IMR-90 (cell line): ENCODE measurements around the gene MAVS. TPM values are rescaled to one million over a fixed set of nuclear protein-coding genes. Genes with fewer than 3 reads are reported as not detected.

Experiments
- ATAC-seq: fragments of 200-7000 bp; cut with Tn5 transposase; 2 replicates; pipeline ENCODE4 v1.9.1; 2020; ENCODE audit warnings: low read depth, mild to moderate bottlenecking, moderate library complexity
- BruUV-seq: library from RNA; stranded (reverse); fragments of 400-500 nt; replicated peaks from 2 replicates; lab custom pipeline; 2021; lab: Mats Ljungman, UMichigan
- CTCF ChIA-PET: fragments of 300-600 bp; formaldehyde crosslinking; extraction: SDS; loops from one replicate; lab custom pipeline; 2021; ENCODE audit warnings: antibody characterized with exemption; lab: Yijun Ruan, JAX
- POLR2A ChIA-PET: fragments of 300-600 bp; sonication (Branson Sonifier 250); formaldehyde crosslinking; loops from one replicate; lab custom pipeline; 2022; ENCODE audit warnings: antibody characterized with exemption; ENCODE audit not compliant: unreplicated experiment; lab: Charles Lee
- DNase-seq: peaks from one replicate; pipeline ENCODE4 v3.0.0; 2013
- H2AFZ ChIP-seq: replicated peaks from 2 replicates; pipeline ENCODE3; 2013; ENCODE audit warnings: low read length, mild to moderate bottlenecking; ENCODE audit not compliant: poor library complexity
- H2AK5ac ChIP-seq: 2 replicates; pipeline ENCODE4 v1.6.1; 2013; ENCODE audit warnings: low read depth, low read length, inconsistent platforms
- H2AK9ac ChIP-seq: replicated peaks from 2 replicates; pipeline ENCODE3; 2013; ENCODE audit warnings: mild to moderate bottlenecking, low read depth, low read length, moderate library complexity; ENCODE audit not compliant: poor library complexity
- H2BK120ac ChIP-seq: 2 replicates; pipeline ENCODE4 v1.6.1; 2013; ENCODE audit warnings: low read depth, low read length, inconsistent platforms
- H2BK15ac ChIP-seq: 3 replicates; pipeline ENCODE4 v1.6.1; 2013; ENCODE audit warnings: low read depth, low read length, inconsistent platforms
- H2BK20ac ChIP-seq: 2 replicates; pipeline ENCODE4 v1.6.1; 2013; ENCODE audit warnings: low read depth, mild to moderate bottlenecking, inconsistent platforms, low read length, moderate library complexity
- H2BK5ac ChIP-seq: 2 replicates; pipeline ENCODE4 v1.6.1; 2013; ENCODE audit warnings: mild to moderate bottlenecking, low read depth, low read length, inconsistent platforms; ENCODE audit not compliant: poor library complexity, severe bottlenecking
- H3K14ac ChIP-seq: replicated peaks from 2 replicates; pipeline ENCODE4 v1.6.1; 2013; ENCODE audit warnings: low read depth, low read length, inconsistent platforms
- H3K18ac ChIP-seq: 2 replicates; pipeline ENCODE4 v1.6.1; 2013; ENCODE audit warnings: low read depth, low read length, control low read depth
- H3K23ac ChIP-seq: 2 replicates; pipeline ENCODE4 v1.6.1; 2013; ENCODE audit warnings: low read depth, low read length, inconsistent platforms
- H3K27ac ChIP-seq: 2 replicates; pipeline ENCODE4 v1.5.1; 2013; ENCODE audit warnings: mild to moderate bottlenecking, control low read depth, low read length; ENCODE audit not compliant: insufficient read depth
- H3K27me3 ChIP-seq: 2 replicates; pipeline ENCODE4 v1.6.1; 2013; ENCODE audit warnings: low read length; ENCODE audit not compliant: control insufficient read depth, insufficient read depth
- H3K36me3 ChIP-seq: 2 replicates; pipeline ENCODE4 v1.6.1; 2013; ENCODE audit warnings: low read length, mixed read lengths; ENCODE audit not compliant: control insufficient read depth, insufficient read depth
- H3K4ac ChIP-seq: 2 replicates; pipeline ENCODE4 v1.6.1; 2013; ENCODE audit warnings: low read depth, low read length, inconsistent platforms
- H3K4me1 ChIP-seq: 2 replicates; pipeline ENCODE4 v1.6.1; 2013; ENCODE audit warnings: low read length, mixed read lengths; ENCODE audit not compliant: control insufficient read depth, insufficient read depth
- H3K4me2 ChIP-seq: 2 replicates; pipeline ENCODE4 v1.6.1; 2013; ENCODE audit warnings: low read depth, mild to moderate bottlenecking, control low read depth, low read length, moderate library complexity
- H3K4me3 ChIP-seq: 2 replicates; pipeline ENCODE4 v1.5.1; 2013; ENCODE audit warnings: low read depth, mild to moderate bottlenecking, control low read depth, low read length, moderate library complexity; ENCODE audit not compliant: insufficient read depth
- H3K56ac ChIP-seq: 2 replicates; pipeline ENCODE4 v1.6.1; 2013; ENCODE audit warnings: low read length, inconsistent platforms; ENCODE audit not compliant: insufficient read depth; ENCODE audit errors: extremely low read depth
- H3K79me1 ChIP-seq, 2 experiments: 2 replicates each; pipeline ENCODE4 v1.6.1; 2013; ENCODE audit warnings: low read length in 2 of 2, inconsistent platforms in 1 of 2, low read depth in 1 of 2
- H3K9ac ChIP-seq: 2 replicates; pipeline ENCODE4 v1.6.1; 2013; ENCODE audit warnings: low read depth, low read length, control low read depth
- H3K9me1 ChIP-seq: 2 replicates; pipeline ENCODE4 v1.6.1; 2013; ENCODE audit warnings: low read length, inconsistent platforms; ENCODE audit not compliant: insufficient read depth
- H3K9me3 ChIP-seq: 2 replicates; pipeline ENCODE4 v1.6.1; 2013; ENCODE audit warnings: low read length; ENCODE audit not compliant: control insufficient read depth, insufficient read depth
- H4K20me1 ChIP-seq: 2 replicates; pipeline ENCODE4 v1.6.1; 2013; ENCODE audit warnings: low read length, inconsistent platforms; ENCODE audit not compliant: insufficient read depth
- H4K5ac ChIP-seq: 2 replicates; pipeline ENCODE4 v1.6.1; 2013; ENCODE audit warnings: mild to moderate bottlenecking, low read depth, low read length, control low read depth
- H4K8ac ChIP-seq, 2 experiments: 2 replicates each; pipeline ENCODE4 v1.6.1; 2013; ENCODE audit warnings: low read depth in 2 of 2, low read length in 2 of 2, control low read depth in 1 of 2, inconsistent platforms in 1 of 2
- H4K91ac ChIP-seq: 2 replicates; pipeline ENCODE4 v1.6.1; 2013; ENCODE audit warnings: low read depth, low read length, inconsistent platforms; ENCODE audit not compliant: insufficient read depth
- BHLHE40 ChIP-seq: fragments of 150-350 bp; IDR thresholded peaks from 2 replicates; pipeline ENCODE4 v1.6.1; 2016; ENCODE audit warnings: mild to moderate bottlenecking, low read depth, low read length
- CEBPB ChIP-seq: IDR thresholded peaks from 2 replicates; pipeline ENCODE4 v1.6.1; 2012; ENCODE audit warnings: low read depth, low read length, improper control_type of control experiment
- CHD1 ChIP-seq: IDR thresholded peaks from 2 replicates; pipeline ENCODE4 v1.6.1; 2012; ENCODE audit warnings: low read depth, low read length, improper control_type of control experiment
- CTCF ChIP-seq: conservative IDR thresholded peaks from 2 replicates; pipeline ENCODE4 v1.5.1; 2012; ENCODE audit warnings: mild to moderate bottlenecking, low read depth, low read length, improper control_type of control experiment
- ELK1 ChIP-seq: fragments of 150-350 bp; IDR thresholded peaks from 2 replicates; pipeline ENCODE4 v1.6.1; 2016; ENCODE audit warnings: low read depth, mild to moderate bottlenecking, low read length, moderate library complexity, borderline replicate concordance
- FOS ChIP-seq: fragments of 150-350 bp; IDR thresholded peaks from 2 replicates; pipeline ENCODE4 v1.6.1; 2016; ENCODE audit warnings: low read depth, low read length
- MAFK ChIP-seq: IDR thresholded peaks from 2 replicates; pipeline ENCODE4 v1.6.1; 2012; ENCODE audit warnings: low read depth, low read length, improper control_type of control experiment
- MXI1 ChIP-seq: IDR thresholded peaks from 2 replicates; pipeline ENCODE4 v1.6.1; 2012; ENCODE audit warnings: low read depth, mild to moderate bottlenecking, low read length, moderate library complexity, borderline replicate concordance
- NFE2L2 ChIP-seq: fragments of 150-350 bp; IDR thresholded peaks from 2 replicates; pipeline ENCODE4 v1.6.1; 2016; ENCODE audit warnings: low read depth, mild to moderate bottlenecking, low read length
- POLR2A ChIP-seq: IDR thresholded peaks from 2 replicates; pipeline ENCODE4 v1.6.1; 2012; ENCODE audit warnings: mild to moderate bottlenecking, low read depth, low read length
- RAD21 ChIP-seq: IDR thresholded peaks from 2 replicates; pipeline ENCODE4 v1.6.1; 2012; ENCODE audit warnings: low read length, improper control_type of control experiment
- RCOR1 ChIP-seq: IDR thresholded peaks from 2 replicates; pipeline ENCODE4 v1.6.1; 2012; ENCODE audit warnings: mild to moderate bottlenecking, low read length, improper control_type of control experiment; ENCODE audit not compliant: insufficient replicate concordance
- RFX5 ChIP-seq: IDR thresholded peaks from 2 replicates; pipeline ENCODE4 v1.8.0; 2012; ENCODE audit warnings: low read depth, mild to moderate bottlenecking, low read length, moderate library complexity
- USF2 ChIP-seq: fragments of 150-350 bp; IDR thresholded peaks from 2 replicates; pipeline ENCODE4 v1.6.1; 2017; ENCODE audit warnings: mild to moderate bottlenecking, antibody characterized with exemption, low read length, low read depth
- WGBS, 2 experiments: methylation state at CpG; one replicate each; pipeline versions ENCODE4 v1.1.5 to v1.1.7; 2013; ENCODE audit warnings: missing lambda C conversion rate in 2 of 2; ENCODE audit not compliant: insufficient read length in 1 of 2; ENCODE audit errors: extremely low coverage in 2 of 2; 5-methylcytosine and 5-hydroxymethylcytosine counted together
- dilution Hi-C: fragments of 300-500 bp; cut with HindIII; formaldehyde crosslinking; loops from one replicate; pipeline ENCODE4 v1.14.3; 2018; ENCODE audit warnings: low sequenced_read_pairs; ENCODE audit not compliant: unreplicated experiment
- in situ Hi-C: fragments of 300-500 bp; cut with MboI; formaldehyde crosslinking; loops from 3 replicates; pipeline ENCODE4 v1.14.3; 2019; ENCODE audit warnings: low sequenced_read_pairs, inconsistent platforms, mixed read lengths
- intact Hi-C: fragments of 100-400 bp; cut with micrococcal nuclease; formaldehyde crosslinking; loops from 2 replicates; pipeline ENCODE4 v1.10.0; 2022
- polyA plus RNA-seq, 3 experiments: library from polyadenylated mRNA; depleted of rRNA; stranded (reverse); fragments of >200 nt; gene quantifications; 2 replicates each; pipeline ENCODE4 v1.2.3, GENCODE V29; 2012; ENCODE audit warnings: low replicate concordance in 1 of 3
- total RNA-seq: library from RNA; depleted of rRNA; stranded (reverse); fragments of >200 nt; gene quantifications from 2 replicates; pipeline ENCODE4 v1.2.3, GENCODE V29; 2012

Gene MAVS
- total and polyA plus RNA-seq, 2 of the 4 experiments (the other 2 are of a cell fraction), result 10.4 to 15.6 TPM

GRCh38 chr20:3819411-3820047, 27.1 kb upstream of the MAVS start:
- H3K9me3 ChIP-seq, result no peaks in the 10 kb centered on the region
- BruUV-seq, result no TSS peak
- peak overlapping the region; percentile 14; the same call in 1 of the 2 replicates for H2BK20ac ChIP-seq
- intact Hi-C loops, result loop anchor here (1.0 kb wide), 3 partner anchors 8 to 66 kb away; partner anchors contain the start of gene CENPB
- WGBS, 2 experiments, result 70% methylated on average over 14 of the region's 20 CpGs; no CpG with 5 or more reads in 1 of the 2 experiments
- dilution Hi-C loops, result no loop called here
- H3K9ac ChIP-seq, result peak overlapping the region; percentile 77
- H3K56ac ChIP-seq, result peak overlapping the region; percentile 59
- peak overlapping the region; percentile 68 to 98 for H4K8ac ChIP-seq
- peak overlapping the region; percentile 96 for H2AK9ac ChIP-seq
- peaks cover 21% of the 10 kb centered on the region for H3K36me3 ChIP-seq
- peak overlapping the region; percentile 69 for H3K4me2 ChIP-seq
- peak overlapping the region; percentile 82 for H3K14ac ChIP-seq
- H3K18ac ChIP-seq, result peak overlapping the region; percentile 23; the same call in 1 of the 2 replicates
- H3K4me3 ChIP-seq, result peak overlapping the region; percentile 33
- ATAC-seq, result no peak
- peak overlapping the region; percentile 31; the same call in 1 of the 2 replicates for H3K23ac ChIP-seq
- in situ Hi-C loops, result no loop called here
- H2AFZ ChIP-seq, result peak overlapping the region; percentile 97
- peak overlapping the region; percentile 78 for H4K91ac ChIP-seq
- peak overlapping the region; percentile 78 for H2AK5ac ChIP-seq
- ChIA-PET CTCF (interaction anchor here (1.6 kb wide), 2 partner anchors 25 to 33 kb away, joined by 5 to 18 read pairs; partner anchors contain the start of gene CENPB), POLR2A (interaction anchor here (1.0 to 1.6 kb wide), 2 partner anchors 32 to 79 kb away, joined by 4 to 5 read pairs; partner anchors contain the start of gene CENPB)
- DNase-seq, result no peak
- peak overlapping the region; percentile 66 for H3K27ac ChIP-seq
- peaks cover 8% of the 10 kb centered on the region; the same call in 1 of the 2 replicates for H3K4me1 ChIP-seq
- H2BK5ac ChIP-seq, result peak overlapping the region; percentile 79
- 0 out of 2 replicates have a peak, but pooled peaks cover 12% of the 10 kb centered on the region for H3K9me1 ChIP-seq
- H3K4ac ChIP-seq, result peak overlapping the region; percentile 84
- H4K5ac ChIP-seq, result peak overlapping the region; percentile 79
- no peaks in the 10 kb centered on the region for H4K20me1 ChIP-seq
- H2BK15ac ChIP-seq, result peak overlapping the region; percentile 39; the same call in 1 of the 3 replicates
- peak overlapping the region; percentile 65 for H2BK120ac ChIP-seq
- H3K27me3 ChIP-seq, result no peaks in the 10 kb centered on the region
- peaks cover 14 to 37% of the 10 kb centered on the region in 2 experiments; a peak in 3 of 4 replicates for H3K79me1 ChIP-seq
- TF ChIP-seq CTCF (no peak), MAFK (no peak), RAD21 (no peak), FOS (no peak), BHLHE40 (no peak), USF2 (no peak), CHD1 (no peak), POLR2A (no peak), CEBPB (no peak), NFE2L2 (no peak), ELK1 (no peak), RFX5 (no peak), RCOR1 (no peak), MXI1 (no peak)
